GM18858 (cell line): Measurements from ENCODE around the gene KRT8.
"Not testable (repeated sequence)": the region's sequence is repeated elsewhere in the genome, so short reads cannot be mapped to it uniquely, and the experiment has no call there.

Experiments used
- ATAC-seq: cut with Tn5 transposase; IDR thresholded peaks from one replicate; pipeline ENCODE4 v1.9.1; 2021; ENCODE audit not compliant: unreplicated experiment

Gene KRT8

GRCh38 chr12:52904509-52905300, at the start of gene KRT8:
Gene KRT8 (minus strand): TSS chr12:52905076. CDS start chr12:52904981, 95 bp downstream.
- ATAC-seq: not testable (repeated sequence)

GRCh38 chr12:52953181-52953841, 48.4 kb upstream of the KRT8 start:
- ATAC-seq: no peak

GRCh38 chr12:52952076-52952801, 47.4 kb upstream of the KRT8 start:
- ATAC-seq: no peak

GRCh38 chr12:52951640-52952039, 46.8 kb upstream of the KRT8 start:
- no peak for ATAC-seq

GRCh38 chr12:52951126-52951525, 46.2 kb upstream of the KRT8 start:
- ATAC-seq: no peak

GRCh38 chr12:52950553-52950952, 45.7 kb upstream of the KRT8 start:
- no peak for ATAC-seq

GRCh38 chr12:52949413-52950331, 44.8 kb upstream of the KRT8 start:
- ATAC-seq: no peak

- no peak for ATAC-seq
Observed at GRCh38 chr12:52947738-52948423, 43.0 kb upstream of the KRT8 start.

GRCh38 chr12:52946797-52947547, 42.1 kb upstream of the KRT8 start:
- no peak for ATAC-seq

GRCh38 chr12:52946334-52946733, 41.5 kb upstream of the KRT8 start:
- ATAC-seq: no peak

GRCh38 chr12:52945389-52946232, 40.7 kb upstream of the KRT8 start:
- no peak for ATAC-seq

- ATAC-seq: no peak
Observed at GRCh38 chr12:52944683-52945388, 40.0 kb upstream of the KRT8 start.

- no peak for ATAC-seq
Observed at GRCh38 chr12:52942901-52943181, 38.0 kb upstream of the KRT8 start.

- ATAC-seq: no peak
Observed at GRCh38 chr12:52942066-52942900, 37.4 kb upstream of the KRT8 start.

GRCh38 chr12:52929538-52929937, 24.7 kb upstream of the KRT8 start:
- no peak for ATAC-seq

- ATAC-seq: no peak
Observed at GRCh38 chr12:52927964-52928363, 23.1 kb upstream of the KRT8 start.

GRCh38 chr12:52926596-52927234, 21.8 kb upstream of the KRT8 start:
- ATAC-seq: no peak
